Loucy (cell line): Measurements from ENCODE around the gene OR1L1.

Experiments used
- CTCF ChIP-seq: fragments of 200-600 bp; sonication (generic); conservative IDR thresholded peaks from 2 replicates; pipeline ENCODE4 v1.5.1; 2014; ENCODE audit warnings: mild to moderate bottlenecking, antibody characterized with exemption, low read length
- EZH2phosphoT487 ChIP-seq: fragments of 200-600 bp; IDR thresholded peaks from 2 replicates; pipeline ENCODE4 v1.6.1; 2018; ENCODE audit warnings: antibody characterized with exemption, mild to moderate bottlenecking, moderate library complexity, borderline replicate concordance

- TF ChIP-seq CTCF (no peak), EZH2phosphoT487 (no peak)
Measured at GRCh38 chr9:122695696-122696095, 34.2 kb downstream of the OR1L1 start.
